CD4-positive, alpha-beta T cell treated with Interleukin-1 beta for 1 hour (primary cell): Measurements from ENCODE around the gene COIL.

Source experiments
- DNase-seq, 2 donors: peaks; one replicate each; pipeline ENCODE4 v3.0.0-alpha.2; 2020 to 2022

COIL gene

GRCh38 chr17:56933868-56934267, 27.0 kb downstream of the COIL start:
- DNase-seq, result no peak

- DNase-seq, result no peak
These were observed 27.6 kb downstream of the COIL start for GRCh38 chr17:56933151-56933745.

DNA sequence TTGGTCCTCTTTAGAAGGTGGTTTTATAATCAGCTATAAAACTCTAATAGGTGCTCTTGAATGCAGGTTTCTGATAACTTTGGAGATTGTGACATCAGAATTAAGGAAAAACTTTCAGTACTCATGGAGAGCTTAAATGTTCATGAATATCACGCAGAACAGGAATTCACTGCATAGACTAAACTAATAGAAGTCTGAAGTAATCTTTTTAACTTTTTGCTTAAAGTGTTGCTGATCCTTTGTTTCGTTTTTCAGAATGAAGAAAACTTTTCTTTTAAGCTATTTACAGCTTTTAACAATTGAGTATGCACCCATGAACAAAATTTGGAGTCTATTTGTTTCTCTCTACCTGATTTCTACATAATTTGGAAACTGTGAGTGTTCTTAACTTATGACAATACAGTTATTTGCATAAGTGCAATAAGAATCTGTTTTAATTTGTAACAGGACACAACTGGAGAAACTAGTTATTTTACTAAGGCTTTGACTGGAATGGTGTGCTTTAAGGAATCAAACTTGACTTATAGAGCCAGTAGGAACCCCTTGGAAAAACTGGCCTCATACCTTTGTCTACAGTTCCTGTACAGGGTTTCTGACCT, 30.0 kb downstream of the COIL start:
- DNase-seq, result no peak

DNA sequence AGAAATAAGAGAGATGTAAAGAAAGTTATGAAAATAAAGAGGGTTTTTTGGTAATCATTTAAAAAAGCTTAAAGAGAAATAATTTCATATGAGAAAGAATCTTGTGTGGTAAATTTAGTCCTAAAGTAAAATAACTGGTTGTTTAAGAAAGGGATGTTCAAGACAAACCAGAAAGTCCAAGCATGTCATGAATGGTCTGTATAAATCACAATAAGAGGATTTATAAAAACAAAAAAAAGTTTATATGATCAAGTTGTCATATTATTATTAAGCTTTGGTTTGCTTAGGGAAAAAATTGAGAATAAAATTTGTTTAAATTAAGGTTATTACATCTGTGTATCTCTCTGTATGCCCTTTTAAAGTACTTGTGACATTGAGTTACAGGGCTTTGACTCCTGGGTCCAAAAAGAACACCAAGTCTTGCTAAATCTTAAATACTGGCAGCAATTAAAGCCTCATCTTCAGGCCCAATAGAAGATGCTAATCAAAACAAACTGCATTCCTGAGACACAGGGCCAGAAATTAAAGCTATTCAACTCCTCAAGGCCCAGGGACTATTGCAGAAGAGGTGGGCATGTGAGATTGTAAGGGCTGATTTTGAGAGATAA, 31.4 kb downstream of the COIL start:
- DNase-seq, result no peak

DNA sequence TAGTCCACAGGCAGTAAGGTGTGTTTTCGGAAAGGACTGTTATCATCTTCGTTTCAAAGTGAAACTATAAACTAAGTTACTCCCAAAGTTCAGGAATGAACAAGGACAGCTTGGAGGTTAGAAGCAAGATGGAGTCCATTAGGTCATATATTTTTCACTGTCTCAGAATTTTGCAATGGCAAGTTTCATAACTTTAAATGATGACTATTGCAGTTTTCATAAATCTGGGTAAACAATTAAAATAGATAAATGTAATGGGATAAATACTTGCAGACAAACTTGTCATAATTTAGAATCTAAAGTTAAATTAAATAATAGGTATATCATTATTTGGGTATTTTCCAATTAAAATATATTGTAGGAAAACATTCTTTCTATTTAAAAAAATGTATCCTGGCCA, 32.3 kb downstream of the COIL start:
- no peak for DNase-seq

GRCh38 chr17:56926704-56927103, 34.1 kb downstream of the COIL start:
- no peak for DNase-seq

GRCh38 chr17:56926270-56926669, 34.6 kb downstream of the COIL start:
- no peak for DNase-seq

DNA sequence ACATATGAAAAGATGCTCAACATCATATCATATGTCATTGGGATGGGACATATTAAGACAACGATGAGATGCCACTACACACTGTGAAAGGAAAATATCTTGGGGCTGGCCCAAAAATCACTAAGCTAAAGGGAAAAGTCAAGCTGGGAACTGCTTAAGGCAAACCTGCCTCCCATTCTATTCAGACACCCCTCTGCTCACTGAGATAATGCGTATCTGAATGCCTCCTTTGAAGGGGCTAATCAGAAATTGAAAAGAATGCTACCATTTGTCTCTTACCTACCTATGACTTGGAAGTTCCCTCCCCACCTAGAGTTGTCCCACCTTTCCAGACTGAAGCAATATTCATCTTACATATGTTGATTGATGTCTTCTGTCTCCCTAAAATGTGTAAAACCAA, 35.8 kb downstream of the COIL start:
- DNase-seq, result no peak

DNA sequence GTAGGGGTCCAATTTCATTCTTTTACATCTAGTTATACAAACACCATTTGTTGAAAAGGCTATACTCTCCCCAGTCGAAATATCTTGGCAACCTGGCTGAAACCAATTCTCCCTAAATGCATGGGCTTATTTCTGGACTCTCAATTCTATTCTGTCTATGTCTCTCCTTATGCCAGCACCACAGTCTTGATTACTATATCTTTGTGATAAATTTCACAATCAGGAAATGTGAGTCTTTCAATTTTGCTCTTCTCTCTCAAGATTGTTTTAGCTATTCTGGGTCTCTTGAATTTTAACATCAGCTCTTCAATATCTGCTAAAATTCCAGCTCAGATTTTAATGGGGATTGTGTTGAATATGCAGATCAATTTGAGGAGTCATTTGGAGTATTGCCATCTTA, 41.1 kb downstream of the COIL start:
- DNase-seq, result no peak

- DNase-seq, result no peak
These were observed 41.9 kb downstream of the COIL start for GRCh38 chr17:56918916-56919315.

GRCh38 chr17:56917559-56918296, 43.1 kb downstream of the COIL start:
- no peak for DNase-seq

GRCh38 chr17:56914581-56915273, 46.1 kb downstream of the COIL start:
- DNase-seq, result no peak

DNA sequence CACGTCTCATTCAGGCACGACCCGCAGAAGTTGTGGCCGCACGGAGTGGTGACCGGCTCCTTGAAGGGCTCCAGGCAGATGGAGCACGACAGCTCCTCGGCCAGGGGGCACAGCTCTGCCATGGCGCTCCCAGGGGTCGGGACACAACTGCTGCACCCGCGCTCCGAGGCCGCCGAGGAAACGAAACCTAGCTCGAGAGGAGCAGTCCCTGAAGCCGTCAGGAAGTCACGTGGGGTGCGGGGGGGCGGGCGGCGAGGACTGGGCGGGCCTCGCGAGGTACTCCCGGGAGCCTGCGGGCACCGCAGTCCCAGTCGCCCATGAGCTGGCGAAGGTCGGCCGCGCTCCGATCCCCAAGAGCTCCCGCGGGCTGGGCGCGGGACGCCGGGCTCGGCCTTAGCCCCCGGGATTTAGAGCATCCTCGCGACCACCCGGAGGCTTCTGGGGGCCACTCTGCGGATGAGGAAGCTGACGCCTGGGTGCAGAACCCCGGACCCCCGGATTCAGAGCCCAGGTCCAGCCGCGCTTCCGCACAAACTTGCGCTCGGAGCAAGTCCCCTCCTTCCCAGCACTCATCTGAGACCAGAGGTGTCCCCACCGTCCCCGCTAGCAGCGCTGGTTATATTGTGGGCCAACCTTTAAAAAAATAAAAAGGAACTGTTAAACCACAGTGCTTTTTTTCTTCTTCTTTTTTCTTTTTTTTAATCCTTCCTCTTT, 46.8 kb downstream of the COIL start, which contains the start of gene TRIM25:
Gene TRIM25 (minus strand): TSS at position 183 of the 714 bp plus-strand sequence. CDS start 61 bp downstream, at position 122.
- DNase-seq, result peak; percentile 83 to 86

DNA sequence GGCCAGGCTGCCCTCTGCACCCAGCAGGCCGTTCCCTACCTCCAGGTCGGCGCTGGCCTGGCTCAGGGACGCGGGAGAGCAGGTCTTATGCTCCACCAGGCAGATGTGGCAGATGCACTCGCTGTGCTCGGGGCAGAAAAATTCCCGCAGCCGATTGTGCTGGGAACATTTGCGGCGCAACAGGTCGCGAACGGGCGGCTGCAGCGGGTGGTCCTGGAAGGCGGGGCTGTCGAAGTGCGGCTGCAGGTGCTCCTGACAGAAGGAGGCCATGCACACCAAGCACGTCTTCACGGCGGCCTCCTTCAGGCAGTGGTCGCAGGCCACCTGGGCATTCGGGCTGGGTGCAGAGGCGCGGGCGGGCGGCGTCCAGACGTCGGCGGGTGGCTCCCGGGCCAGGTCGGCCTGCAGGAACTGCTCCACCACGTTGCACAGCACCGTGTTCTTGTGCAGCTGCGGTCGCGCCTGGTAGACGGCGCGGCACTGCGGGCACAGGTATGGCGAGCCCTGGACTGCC, 47.4 kb downstream of the COIL start:
- no peak for DNase-seq

- DNase-seq, result no peak
These were observed 47.9 kb downstream of the COIL start for GRCh38 chr17:56913000-56913311.

- DNase-seq, result no peak
These were observed 48.5 kb downstream of the COIL start for GRCh38 chr17:56912105-56912999.

- DNase-seq, result no peak
These were observed 50.2 kb downstream of the COIL start for GRCh38 chr17:56910509-56911235.

GRCh38 chr17:56909742-56910508, 50.9 kb downstream of the COIL start:
- DNase-seq, result no peak

DNA sequence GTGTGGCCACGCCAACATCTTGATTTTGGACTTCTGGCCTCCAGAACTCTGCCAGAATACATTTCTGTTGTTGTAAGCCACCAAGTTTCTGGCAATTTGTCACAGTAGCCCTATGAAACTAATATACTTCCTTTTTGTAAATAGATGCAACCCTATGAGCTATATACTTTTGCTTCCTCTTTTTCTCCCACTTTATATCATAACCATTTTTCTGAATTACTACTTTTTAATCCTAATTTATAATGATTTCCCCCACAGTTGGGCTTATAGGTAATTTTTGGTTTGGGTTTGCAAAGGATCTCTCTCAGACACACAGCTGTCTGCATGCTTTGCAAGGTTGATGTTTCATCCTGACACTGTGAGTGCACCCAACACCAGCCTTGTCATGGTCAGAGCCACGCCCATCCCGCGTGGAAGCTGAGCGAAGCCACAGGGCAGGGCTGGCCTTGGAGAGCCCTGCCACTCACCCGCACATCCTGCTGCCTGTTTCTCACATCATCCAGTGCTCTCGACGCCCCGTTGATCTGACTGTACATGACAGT, 52.8 kb downstream of the COIL start:
- peak; percentile 29 to 74 for DNase-seq

DNA sequence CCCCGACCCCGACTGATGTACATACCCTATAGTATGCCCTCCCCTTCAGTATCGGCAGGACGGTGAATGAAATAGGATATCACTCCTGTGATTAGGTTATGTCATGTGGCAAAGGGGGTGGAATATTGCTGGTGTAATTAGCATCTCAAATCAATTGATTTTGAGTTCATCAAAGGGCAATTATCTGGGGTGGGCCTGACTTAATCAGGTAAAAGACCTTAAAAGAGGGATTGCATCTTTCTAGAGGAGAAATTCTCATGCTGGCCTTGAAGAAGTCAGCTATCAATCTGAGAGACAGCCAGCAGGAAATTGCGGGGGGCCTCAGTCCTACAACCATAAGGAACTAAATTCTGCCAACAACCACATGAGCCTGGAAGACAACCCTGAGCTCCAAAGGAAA, 57.3 kb downstream of the COIL start:
- DNase-seq, result no peak
